IMR-90 (cell line): Measurements from ENCODE around the gene KRTAP1-5. TPM values are rescaled to one million over a fixed set of nuclear protein-coding genes. Genes with fewer than 3 reads are reported as not detected.

Experiments
- ATAC-seq: fragments of 200-7000 bp; cut with Tn5 transposase; 2 replicates; pipeline ENCODE4 v1.9.1; 2020; ENCODE audit warnings: low read depth, mild to moderate bottlenecking, moderate library complexity
- BruUV-seq: library from RNA; stranded (reverse); fragments of 400-500 nt; replicated peaks from 2 replicates; lab custom pipeline; 2021; lab: Mats Ljungman, UMichigan
- CTCF ChIA-PET: fragments of 300-600 bp; formaldehyde crosslinking; extraction: SDS; loops from one replicate; lab custom pipeline; 2021; ENCODE audit warnings: antibody characterized with exemption; lab: Yijun Ruan, JAX
- POLR2A ChIA-PET: fragments of 300-600 bp; sonication (Branson Sonifier 250); formaldehyde crosslinking; loops from one replicate; lab custom pipeline; 2022; ENCODE audit warnings: antibody characterized with exemption; ENCODE audit not compliant: unreplicated experiment; lab: Charles Lee
- DNase-seq: peaks from one replicate; pipeline ENCODE4 v3.0.0; 2013
- H2AFZ ChIP-seq: replicated peaks from 2 replicates; pipeline ENCODE3; 2013; ENCODE audit warnings: low read length, mild to moderate bottlenecking; ENCODE audit not compliant: poor library complexity
- H2AK5ac ChIP-seq: 2 replicates; pipeline ENCODE4 v1.6.1; 2013; ENCODE audit warnings: low read depth, low read length, inconsistent platforms
- H2AK9ac ChIP-seq: replicated peaks from 2 replicates; pipeline ENCODE3; 2013; ENCODE audit warnings: mild to moderate bottlenecking, low read depth, low read length, moderate library complexity; ENCODE audit not compliant: poor library complexity
- H2BK120ac ChIP-seq: 2 replicates; pipeline ENCODE4 v1.6.1; 2013; ENCODE audit warnings: low read depth, low read length, inconsistent platforms
- H2BK15ac ChIP-seq: 3 replicates; pipeline ENCODE4 v1.6.1; 2013; ENCODE audit warnings: low read depth, low read length, inconsistent platforms
- H2BK20ac ChIP-seq: 2 replicates; pipeline ENCODE4 v1.6.1; 2013; ENCODE audit warnings: low read depth, mild to moderate bottlenecking, inconsistent platforms, low read length, moderate library complexity
- H2BK5ac ChIP-seq: 2 replicates; pipeline ENCODE4 v1.6.1; 2013; ENCODE audit warnings: mild to moderate bottlenecking, low read depth, low read length, inconsistent platforms; ENCODE audit not compliant: poor library complexity, severe bottlenecking
- H3K14ac ChIP-seq: replicated peaks from 2 replicates; pipeline ENCODE4 v1.6.1; 2013; ENCODE audit warnings: low read depth, low read length, inconsistent platforms
- H3K18ac ChIP-seq: 2 replicates; pipeline ENCODE4 v1.6.1; 2013; ENCODE audit warnings: low read depth, low read length, control low read depth
- H3K23ac ChIP-seq: 2 replicates; pipeline ENCODE4 v1.6.1; 2013; ENCODE audit warnings: low read depth, low read length, inconsistent platforms
- H3K27ac ChIP-seq: 2 replicates; pipeline ENCODE4 v1.5.1; 2013; ENCODE audit warnings: mild to moderate bottlenecking, control low read depth, low read length; ENCODE audit not compliant: insufficient read depth
- H3K27me3 ChIP-seq: 2 replicates; pipeline ENCODE4 v1.6.1; 2013; ENCODE audit warnings: low read length; ENCODE audit not compliant: control insufficient read depth, insufficient read depth
- H3K36me3 ChIP-seq: 2 replicates; pipeline ENCODE4 v1.6.1; 2013; ENCODE audit warnings: low read length, mixed read lengths; ENCODE audit not compliant: control insufficient read depth, insufficient read depth
- H3K4ac ChIP-seq: 2 replicates; pipeline ENCODE4 v1.6.1; 2013; ENCODE audit warnings: low read depth, low read length, inconsistent platforms
- H3K4me1 ChIP-seq: 2 replicates; pipeline ENCODE4 v1.6.1; 2013; ENCODE audit warnings: low read length, mixed read lengths; ENCODE audit not compliant: control insufficient read depth, insufficient read depth
- H3K4me2 ChIP-seq: 2 replicates; pipeline ENCODE4 v1.6.1; 2013; ENCODE audit warnings: low read depth, mild to moderate bottlenecking, control low read depth, low read length, moderate library complexity
- H3K4me3 ChIP-seq: 2 replicates; pipeline ENCODE4 v1.5.1; 2013; ENCODE audit warnings: low read depth, mild to moderate bottlenecking, control low read depth, low read length, moderate library complexity; ENCODE audit not compliant: insufficient read depth
- H3K56ac ChIP-seq: 2 replicates; pipeline ENCODE4 v1.6.1; 2013; ENCODE audit warnings: low read length, inconsistent platforms; ENCODE audit not compliant: insufficient read depth; ENCODE audit errors: extremely low read depth
- H3K79me1 ChIP-seq, 2 experiments: 2 replicates each; pipeline ENCODE4 v1.6.1; 2013; ENCODE audit warnings: low read length in 2 of 2, inconsistent platforms in 1 of 2, low read depth in 1 of 2
- H3K9ac ChIP-seq: 2 replicates; pipeline ENCODE4 v1.6.1; 2013; ENCODE audit warnings: low read depth, low read length, control low read depth
- H3K9me1 ChIP-seq: 2 replicates; pipeline ENCODE4 v1.6.1; 2013; ENCODE audit warnings: low read length, inconsistent platforms; ENCODE audit not compliant: insufficient read depth
- H3K9me3 ChIP-seq: 2 replicates; pipeline ENCODE4 v1.6.1; 2013; ENCODE audit warnings: low read length; ENCODE audit not compliant: control insufficient read depth, insufficient read depth
- H4K20me1 ChIP-seq: 2 replicates; pipeline ENCODE4 v1.6.1; 2013; ENCODE audit warnings: low read length, inconsistent platforms; ENCODE audit not compliant: insufficient read depth
- H4K5ac ChIP-seq: 2 replicates; pipeline ENCODE4 v1.6.1; 2013; ENCODE audit warnings: mild to moderate bottlenecking, low read depth, low read length, control low read depth
- H4K8ac ChIP-seq, 2 experiments: 2 replicates each; pipeline ENCODE4 v1.6.1; 2013; ENCODE audit warnings: low read depth in 2 of 2, low read length in 2 of 2, control low read depth in 1 of 2, inconsistent platforms in 1 of 2
- H4K91ac ChIP-seq: 2 replicates; pipeline ENCODE4 v1.6.1; 2013; ENCODE audit warnings: low read depth, low read length, inconsistent platforms; ENCODE audit not compliant: insufficient read depth
- CEBPB ChIP-seq: IDR thresholded peaks from 2 replicates; pipeline ENCODE4 v1.6.1; 2012; ENCODE audit warnings: low read depth, low read length, improper control_type of control experiment
- FOS ChIP-seq: fragments of 150-350 bp; IDR thresholded peaks from 2 replicates; pipeline ENCODE4 v1.6.1; 2016; ENCODE audit warnings: low read depth, low read length
- MAFK ChIP-seq: IDR thresholded peaks from 2 replicates; pipeline ENCODE4 v1.6.1; 2012; ENCODE audit warnings: low read depth, low read length, improper control_type of control experiment
- MAZ ChIP-seq: IDR thresholded peaks from 2 replicates; pipeline ENCODE4 v1.6.1; 2012; ENCODE audit warnings: low read depth, mild to moderate bottlenecking, low read length, improper control_type of control experiment, moderate library complexity, borderline replicate concordance
- MXI1 ChIP-seq: IDR thresholded peaks from 2 replicates; pipeline ENCODE4 v1.6.1; 2012; ENCODE audit warnings: low read depth, mild to moderate bottlenecking, low read length, moderate library complexity, borderline replicate concordance
- RAD21 ChIP-seq: IDR thresholded peaks from 2 replicates; pipeline ENCODE4 v1.6.1; 2012; ENCODE audit warnings: low read length, improper control_type of control experiment
- RFX5 ChIP-seq: IDR thresholded peaks from 2 replicates; pipeline ENCODE4 v1.8.0; 2012; ENCODE audit warnings: low read depth, mild to moderate bottlenecking, low read length, moderate library complexity
- SMC3 ChIP-seq: fragments of 150-350 bp; IDR thresholded peaks from 2 replicates; pipeline ENCODE4 v1.6.1; 2016; ENCODE audit warnings: low read depth, mild to moderate bottlenecking, antibody characterized with exemption, low read length, moderate library complexity
- WGBS, 2 experiments: methylation state at CpG; one replicate each; pipeline versions ENCODE4 v1.1.5 to v1.1.7; 2013; ENCODE audit warnings: missing lambda C conversion rate in 2 of 2; ENCODE audit not compliant: insufficient read length in 1 of 2; ENCODE audit errors: extremely low coverage in 2 of 2; 5-methylcytosine and 5-hydroxymethylcytosine counted together
- dilution Hi-C: fragments of 300-500 bp; cut with HindIII; formaldehyde crosslinking; loops from one replicate; pipeline ENCODE4 v1.14.3; 2018; ENCODE audit warnings: low sequenced_read_pairs; ENCODE audit not compliant: unreplicated experiment
- in situ Hi-C: fragments of 300-500 bp; cut with MboI; formaldehyde crosslinking; loops from 3 replicates; pipeline ENCODE4 v1.14.3; 2019; ENCODE audit warnings: low sequenced_read_pairs, inconsistent platforms, mixed read lengths
- intact Hi-C: fragments of 100-400 bp; cut with micrococcal nuclease; formaldehyde crosslinking; loops from 2 replicates; pipeline ENCODE4 v1.10.0; 2022
- polyA plus RNA-seq, 3 experiments: library from polyadenylated mRNA; depleted of rRNA; stranded (reverse); fragments of >200 nt; gene quantifications; 2 replicates each; pipeline ENCODE4 v1.2.3, GENCODE V29; 2012; ENCODE audit warnings: low replicate concordance in 1 of 3
- total RNA-seq: library from RNA; depleted of rRNA; stranded (reverse); fragments of >200 nt; gene quantifications from 2 replicates; pipeline ENCODE4 v1.2.3, GENCODE V29; 2012
- TF ChIP-seq, protein P1 (sequence below): fragments of 150-350 bp; IDR thresholded peaks from 2 replicates; pipeline ENCODE4 v1.6.1; 2017; ENCODE audit warnings: mild to moderate bottlenecking, antibody characterized with exemption, low read length, low read depth
- TF ChIP-seq, protein P2 (sequence below): fragments of 150-350 bp; IDR thresholded peaks from 2 replicates; pipeline ENCODE4 v1.6.1; 2016; ENCODE audit warnings: low read depth, mild to moderate bottlenecking, low read length, moderate library complexity, borderline replicate concordance
- TF ChIP-seq, protein P3 (sequence below): conservative IDR thresholded peaks from 2 replicates; pipeline ENCODE4 v1.5.1; 2012; ENCODE audit warnings: mild to moderate bottlenecking, low read depth, low read length, improper control_type of control experiment

Gene KRTAP1-5
- total and polyA plus RNA-seq, 2 of the 4 experiments (the other 2 are of a cell fraction): 27.0 to 34.8 TPM

DNA sequence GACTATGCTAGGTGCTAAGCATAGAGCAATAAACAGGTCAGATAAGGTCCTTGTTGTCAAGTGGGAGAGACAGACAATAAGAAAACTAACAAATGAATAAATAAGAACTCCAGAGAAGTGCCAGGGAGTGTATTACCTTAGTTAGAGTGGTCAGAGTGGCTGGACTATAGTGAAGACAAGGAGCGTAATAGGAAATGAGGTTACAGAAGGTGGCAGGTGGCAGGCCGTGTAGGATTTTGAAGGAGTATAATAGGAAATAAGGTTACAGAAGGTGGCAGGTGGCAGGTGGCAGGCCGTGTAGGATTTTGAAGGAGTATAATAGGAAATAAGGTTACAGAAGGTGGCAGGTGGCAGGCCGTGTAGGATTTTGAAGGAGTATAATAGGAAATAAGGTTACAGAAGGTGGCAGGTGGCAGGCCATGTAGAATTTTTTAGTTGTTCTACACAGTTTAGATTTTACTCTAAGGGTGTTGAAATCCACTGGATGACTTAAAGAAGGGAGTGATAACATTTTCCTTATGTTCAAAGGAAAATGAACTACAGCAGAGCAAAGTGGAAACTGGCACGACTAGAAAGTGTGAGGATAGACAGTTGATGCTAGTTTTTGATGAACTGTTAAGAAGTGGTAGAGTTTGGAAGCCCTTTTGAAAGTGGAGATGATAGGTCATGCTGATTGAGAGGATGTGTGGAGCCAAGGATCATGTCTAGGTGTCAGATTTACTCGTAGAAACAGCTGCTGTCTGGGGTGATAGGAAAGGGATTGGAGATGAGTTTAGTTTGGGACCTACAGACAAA lies 14.5 kb downstream of the KRTAP1-5 start:
- intact Hi-C loops: no loop called here
- 79% methylated on average over 3 of the region's 6 CpGs; no CpG with 5 or more reads in 1 of the 2 experiments for WGBS, 2 experiments

More for the DNA sequence above, 14.5 kb downstream of the KRTAP1-5 start:
- no TSS peak for BruUV-seq
- ATAC-seq (no peak), DNase-seq (no peak)
- Histone ChIP-seq H3K36me3 (no peaks in the 10 kb centered on the region), H3K4me1 (peaks cover 1% of the 10 kb centered on the region; the same call in 1 of the 2 replicates), H4K20me1 (no peaks in the 10 kb centered on the region), H3K9me3 (no peaks in the 10 kb centered on the region), H4K5ac (no peak overlapping the region), H3K4ac (no peak overlapping the region), H4K91ac (no peak overlapping the region), H2AFZ (no peak overlapping the region), H2BK20ac (peak overlapping the region; percentile 40; the same call in 1 of the 2 replicates), H3K56ac (no peak overlapping the region), H3K79me1 (no peaks in the 10 kb centered on the region), H3K23ac (no peak overlapping the region), H3K4me3 (no peak overlapping the region), H2AK5ac (no peak overlapping the region), H3K4me2 (no peak overlapping the region), H2BK120ac (no peak overlapping the region), H3K18ac (no peak overlapping the region), H3K9me1 (no peaks in the 10 kb centered on the region; the same call in 1 of the 2 replicates), H2AK9ac (no peak overlapping the region), H3K14ac (no peak overlapping the region), H2BK15ac (peak overlapping the region; percentile 40; the same call in 1 of the 3 replicates), H2BK5ac (no peak overlapping the region), H3K27ac (no peak overlapping the region), H3K9ac (no peak overlapping the region), H4K8ac (peak overlapping the region in 1 of 2 experiments; percentile 34; a peak in 1 of 4 replicates), H3K27me3 (no peaks in the 10 kb centered on the region; the same call in 1 of the 2 replicates)
- dilution Hi-C loops: no loop called here
- ChIA-PET POLR2A (no interaction called here), CTCF (no interaction called here)
- in situ Hi-C loops: no loop called here
- TF ChIP-seq MXI1 (no peak), FOS (no peak), MAZ (no peak), CEBPB (no peak), SMC3 (no peak), RFX5 (no peak), RAD21 (no peak), MAFK (no peak)
- TF ChIP-seq, protein P1, sequence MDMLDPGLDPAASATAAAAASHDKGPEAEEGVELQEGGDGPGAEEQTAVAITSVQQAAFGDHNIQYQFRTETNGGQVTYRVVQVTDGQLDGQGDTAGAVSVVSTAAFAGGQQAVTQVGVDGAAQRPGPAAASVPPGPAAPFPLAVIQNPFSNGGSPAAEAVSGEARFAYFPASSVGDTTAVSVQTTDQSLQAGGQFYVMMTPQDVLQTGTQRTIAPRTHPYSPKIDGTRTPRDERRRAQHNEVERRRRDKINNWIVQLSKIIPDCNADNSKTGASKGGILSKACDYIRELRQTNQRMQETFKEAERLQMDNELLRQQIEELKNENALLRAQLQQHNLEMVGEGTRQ: no peak
- TF ChIP-seq, protein P2, sequence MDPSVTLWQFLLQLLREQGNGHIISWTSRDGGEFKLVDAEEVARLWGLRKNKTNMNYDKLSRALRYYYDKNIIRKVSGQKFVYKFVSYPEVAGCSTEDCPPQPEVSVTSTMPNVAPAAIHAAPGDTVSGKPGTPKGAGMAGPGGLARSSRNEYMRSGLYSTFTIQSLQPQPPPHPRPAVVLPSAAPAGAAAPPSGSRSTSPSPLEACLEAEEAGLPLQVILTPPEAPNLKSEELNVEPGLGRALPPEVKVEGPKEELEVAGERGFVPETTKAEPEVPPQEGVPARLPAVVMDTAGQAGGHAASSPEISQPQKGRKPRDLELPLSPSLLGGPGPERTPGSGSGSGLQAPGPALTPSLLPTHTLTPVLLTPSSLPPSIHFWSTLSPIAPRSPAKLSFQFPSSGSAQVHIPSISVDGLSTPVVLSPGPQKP: no peak
- TF ChIP-seq, protein P3, sequence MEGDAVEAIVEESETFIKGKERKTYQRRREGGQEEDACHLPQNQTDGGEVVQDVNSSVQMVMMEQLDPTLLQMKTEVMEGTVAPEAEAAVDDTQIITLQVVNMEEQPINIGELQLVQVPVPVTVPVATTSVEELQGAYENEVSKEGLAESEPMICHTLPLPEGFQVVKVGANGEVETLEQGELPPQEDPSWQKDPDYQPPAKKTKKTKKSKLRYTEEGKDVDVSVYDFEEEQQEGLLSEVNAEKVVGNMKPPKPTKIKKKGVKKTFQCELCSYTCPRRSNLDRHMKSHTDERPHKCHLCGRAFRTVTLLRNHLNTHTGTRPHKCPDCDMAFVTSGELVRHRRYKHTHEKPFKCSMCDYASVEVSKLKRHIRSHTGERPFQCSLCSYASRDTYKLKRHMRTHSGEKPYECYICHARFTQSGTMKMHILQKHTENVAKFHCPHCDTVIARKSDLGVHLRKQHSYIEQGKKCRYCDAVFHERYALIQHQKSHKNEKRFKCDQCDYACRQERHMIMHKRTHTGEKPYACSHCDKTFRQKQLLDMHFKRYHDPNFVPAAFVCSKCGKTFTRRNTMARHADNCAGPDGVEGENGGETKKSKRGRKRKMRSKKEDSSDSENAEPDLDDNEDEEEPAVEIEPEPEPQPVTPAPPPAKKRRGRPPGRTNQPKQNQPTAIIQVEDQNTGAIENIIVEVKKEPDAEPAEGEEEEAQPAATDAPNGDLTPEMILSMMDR: no peak
